Ovary (tissue), 3 donors: ENCODE measurements around the gene MKLN1.

Experiments
- CTCF ChIP-seq, 3 donors: fragments of 450-650 bp in 2 of 3; fragments of 200-600 bp in 1 of 3; IDR thresholded peaks; one replicate each; pipeline versions ENCODE4 v1.5.1 to v1.8.0; 2016 to 2022; ENCODE audit warnings: antibody characterized with exemption in 3 of 3, mild to moderate bottlenecking in 1 of 3
- EP300 ChIP-seq: sonication (generic); formaldehyde crosslinking; IDR thresholded peaks from one replicate; pipeline ENCODE4 v1.6.1; 2017; ENCODE audit warnings: antibody characterized with exemption
- donor health status: DM: no; HTN: no; CAD: no.

GRCh38 chr7:131476740-131477139, 149.1 kb downstream of the MKLN1 start:
- TF ChIP-seq CTCF (IDR thresholded peaks at IDR 0.05): no peak
- no peak for TF ChIP-seq EP300
